ENCODE results near the gene SNAP47.

- TF ChIP-seq POLR2A (IDR thresholded peaks at IDR 0.05; ENCODE audit: low read depth, low read length) (no peak), POLR2AphosphoS5 (IDR thresholded peaks at IDR 0.05; ENCODE audit: low read depth, low read length) (no peak), SPI1 (IDR thresholded peaks at IDR 0.05; ENCODE audit: low read depth, low read length) (no peak)
These were observed 39.8 kb downstream of the SNAP47 start for GRCh38 chr1:227774821-227775661.

Data from GM12891 (cell line).